Measurements from ENCODE around the gene CAMKV. TPM values are rescaled to one million over a fixed set of nuclear protein-coding genes. Genes with fewer than 3 reads are reported as not detected.

The CAMKV gene
- total RNA-seq, 1 donor from 2014 or later = not detected

DNA sequence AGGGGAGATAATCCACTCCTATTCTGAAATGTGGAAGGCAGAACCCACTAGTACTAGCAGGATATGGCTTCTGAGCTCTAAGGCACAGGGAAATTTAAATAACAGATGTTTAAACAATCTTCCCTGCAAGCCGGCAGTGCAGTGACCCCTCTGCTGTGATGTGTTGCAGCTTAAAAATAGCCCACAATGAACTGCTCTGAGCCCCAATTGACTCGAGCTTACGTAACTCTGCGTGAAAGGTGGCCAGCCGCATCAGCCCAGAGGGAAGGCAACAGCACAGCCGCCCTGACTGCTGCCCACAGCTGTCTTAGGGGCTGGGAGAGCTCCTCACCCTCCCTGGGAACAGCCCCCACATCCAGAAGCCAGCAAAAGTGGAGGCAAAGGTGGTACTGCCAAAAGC, 12.5 kb upstream of the CAMKV start:
- peaks cover 17% of the 10 kb centered on the region for H3K27me3 ChIP-seq (ENCODE audit: control insufficient read depth, insufficient read depth, low read length)
- TF ChIP-seq, protein P1, sequence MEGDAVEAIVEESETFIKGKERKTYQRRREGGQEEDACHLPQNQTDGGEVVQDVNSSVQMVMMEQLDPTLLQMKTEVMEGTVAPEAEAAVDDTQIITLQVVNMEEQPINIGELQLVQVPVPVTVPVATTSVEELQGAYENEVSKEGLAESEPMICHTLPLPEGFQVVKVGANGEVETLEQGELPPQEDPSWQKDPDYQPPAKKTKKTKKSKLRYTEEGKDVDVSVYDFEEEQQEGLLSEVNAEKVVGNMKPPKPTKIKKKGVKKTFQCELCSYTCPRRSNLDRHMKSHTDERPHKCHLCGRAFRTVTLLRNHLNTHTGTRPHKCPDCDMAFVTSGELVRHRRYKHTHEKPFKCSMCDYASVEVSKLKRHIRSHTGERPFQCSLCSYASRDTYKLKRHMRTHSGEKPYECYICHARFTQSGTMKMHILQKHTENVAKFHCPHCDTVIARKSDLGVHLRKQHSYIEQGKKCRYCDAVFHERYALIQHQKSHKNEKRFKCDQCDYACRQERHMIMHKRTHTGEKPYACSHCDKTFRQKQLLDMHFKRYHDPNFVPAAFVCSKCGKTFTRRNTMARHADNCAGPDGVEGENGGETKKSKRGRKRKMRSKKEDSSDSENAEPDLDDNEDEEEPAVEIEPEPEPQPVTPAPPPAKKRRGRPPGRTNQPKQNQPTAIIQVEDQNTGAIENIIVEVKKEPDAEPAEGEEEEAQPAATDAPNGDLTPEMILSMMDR (IDR thresholded peaks at IDR 0.05; ENCODE audit: insufficient read depth, low read length, poor library complexity, severe bottlenecking) = no peak
- H3K36me3 ChIP-seq (ENCODE audit: control insufficient read depth, insufficient read depth, low read length) = no peaks in the 10 kb centered on the region
- H3K4me3 ChIP-seq (ENCODE audit: low read depth, low read length) = no peak overlapping the region
- no peak for DNase-seq (ENCODE audit: low read depth)

DNA sequence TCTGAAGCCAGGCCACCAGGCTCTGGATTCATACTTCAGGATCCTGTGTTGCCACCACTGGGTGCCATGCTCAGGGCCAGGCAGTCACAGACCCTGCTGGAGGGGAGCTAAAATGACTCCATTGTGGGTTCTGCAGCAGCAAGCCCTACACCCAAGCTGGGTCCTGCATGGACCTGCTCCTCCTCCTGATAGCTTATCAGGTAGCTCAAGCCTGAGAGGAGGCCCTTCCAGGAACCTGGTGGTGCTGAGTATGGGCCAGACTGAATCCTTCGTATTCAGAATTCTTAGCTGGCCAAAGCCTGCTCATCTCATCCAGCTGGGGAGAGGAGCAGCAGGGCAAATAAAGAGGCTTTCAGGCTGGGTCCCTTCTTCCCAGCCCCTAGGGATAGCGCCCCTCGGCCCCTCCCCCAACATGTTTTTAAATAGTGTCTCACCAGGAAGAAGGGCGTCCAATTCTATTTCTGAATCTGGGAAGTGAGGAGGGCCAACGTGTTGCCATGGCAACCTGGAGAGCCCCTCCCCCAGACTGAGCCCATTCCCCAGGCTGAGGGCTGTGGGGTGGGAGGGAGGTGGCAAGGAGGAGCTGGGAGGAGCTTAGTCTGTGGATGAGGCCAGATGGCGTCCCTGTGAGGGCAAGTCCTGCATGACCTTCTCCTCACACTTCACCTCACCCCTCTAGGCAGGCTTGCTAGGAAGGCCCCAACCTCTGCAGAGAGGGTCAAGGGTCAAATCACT, 11.0 kb upstream of the CAMKV start:
- no peaks in the 10 kb centered on the region for H3K36me3 ChIP-seq (ENCODE audit: control insufficient read depth, insufficient read depth, low read length)
- H3K4me3 ChIP-seq (ENCODE audit: low read depth, low read length) = no peak overlapping the region
- H3K27me3 ChIP-seq (ENCODE audit: control insufficient read depth, insufficient read depth, low read length) = peaks cover 17% of the 10 kb centered on the region
- no peak for DNase-seq (ENCODE audit: low read depth)
- TF ChIP-seq, protein P1 (IDR thresholded peaks at IDR 0.05; ENCODE audit: insufficient read depth, low read length, poor library complexity, severe bottlenecking) = no peak

DNA sequence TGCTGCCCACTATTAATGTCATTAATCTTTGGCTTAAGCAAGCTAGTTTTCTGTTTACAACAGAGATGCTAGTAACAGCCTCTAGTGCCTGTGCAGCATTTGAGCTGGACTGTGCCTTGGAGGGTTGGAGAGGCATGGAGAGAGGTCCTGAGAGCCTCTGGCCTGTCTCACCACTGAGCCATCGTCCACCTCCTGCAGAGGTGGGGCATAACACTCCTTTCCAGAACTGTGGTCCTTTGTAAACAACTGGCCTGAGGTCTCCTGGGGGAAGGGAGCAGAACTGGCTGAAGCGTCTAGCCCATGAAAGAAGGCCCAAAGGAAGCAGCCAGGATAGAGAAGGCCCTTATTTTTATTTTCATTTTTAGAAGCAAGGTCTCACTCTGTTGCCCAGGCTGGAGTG, 10.0 kb upstream of the CAMKV start:
- no peak for DNase-seq (ENCODE audit: low read depth)
- no peaks in the 10 kb centered on the region for H3K36me3 ChIP-seq (ENCODE audit: control insufficient read depth, insufficient read depth, low read length)
- TF ChIP-seq, protein P1 (IDR thresholded peaks at IDR 0.05; ENCODE audit: insufficient read depth, low read length, poor library complexity, severe bottlenecking) = no peak
- peaks cover 20% of the 10 kb centered on the region for H3K27me3 ChIP-seq (ENCODE audit: control insufficient read depth, insufficient read depth, low read length)
- H3K4me3 ChIP-seq (ENCODE audit: low read depth, low read length) = no peak overlapping the region

DNA sequence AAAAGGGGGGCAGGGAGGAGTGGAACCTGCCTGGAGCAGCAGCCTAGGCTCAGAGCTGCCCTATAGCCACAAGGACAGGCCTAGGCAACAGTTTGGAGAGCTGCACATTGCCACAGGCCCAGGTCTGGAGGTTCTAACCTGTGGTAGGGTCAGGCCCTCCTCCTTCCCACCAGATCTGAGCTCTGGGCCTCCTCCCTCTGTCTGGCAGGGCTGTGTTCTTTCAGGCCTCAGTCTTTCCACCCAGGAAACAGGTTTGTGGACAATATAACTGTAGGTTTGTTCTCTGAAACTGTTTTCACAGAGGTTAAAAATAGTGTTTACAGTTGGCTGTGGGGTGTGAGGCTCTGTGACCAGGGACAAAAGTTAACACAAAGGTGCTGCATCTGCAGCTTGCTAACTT, 9.0 kb upstream of the CAMKV start:
- no peak for DNase-seq (ENCODE audit: low read depth)
- TF ChIP-seq, protein P1 (IDR thresholded peaks at IDR 0.05; ENCODE audit: insufficient read depth, low read length, poor library complexity, severe bottlenecking) = no peak
- no peak overlapping the region for H3K4me3 ChIP-seq (ENCODE audit: low read depth, low read length)
- no peaks in the 10 kb centered on the region for H3K36me3 ChIP-seq (ENCODE audit: control insufficient read depth, insufficient read depth, low read length)
- peaks cover 20% of the 10 kb centered on the region for H3K27me3 ChIP-seq (ENCODE audit: control insufficient read depth, insufficient read depth, low read length)

DNA sequence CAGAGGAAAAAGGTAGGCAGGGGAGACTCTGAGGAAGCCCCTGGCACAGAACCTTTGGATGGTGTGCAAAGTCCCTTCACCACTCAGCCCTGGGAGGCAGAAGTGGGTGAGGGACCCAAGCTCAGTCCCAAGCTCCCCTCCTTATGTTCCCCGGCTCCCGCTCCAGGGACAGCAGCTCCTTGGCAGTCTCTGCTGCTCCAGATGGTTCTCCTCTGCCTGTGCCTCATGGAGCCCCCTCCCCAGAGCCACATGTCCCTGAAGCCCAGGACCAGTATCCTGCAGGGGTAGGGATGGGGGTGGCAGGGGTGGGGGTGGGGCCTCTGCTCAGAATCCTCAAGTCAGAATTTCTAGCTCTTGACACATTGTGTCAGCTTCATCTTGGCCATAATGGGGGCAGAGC, 8.0 kb upstream of the CAMKV start:
- TF ChIP-seq, protein P1 (IDR thresholded peaks at IDR 0.05; ENCODE audit: insufficient read depth, low read length, poor library complexity, severe bottlenecking) = no peak
- H3K27me3 ChIP-seq (ENCODE audit: control insufficient read depth, insufficient read depth, low read length) = peaks cover 20% of the 10 kb centered on the region
- no peak overlapping the region for H3K4me3 ChIP-seq (ENCODE audit: low read depth, low read length)
- H3K36me3 ChIP-seq (ENCODE audit: control insufficient read depth, insufficient read depth, low read length) = no peaks in the 10 kb centered on the region
- no peak for DNase-seq (ENCODE audit: low read depth)

DNA sequence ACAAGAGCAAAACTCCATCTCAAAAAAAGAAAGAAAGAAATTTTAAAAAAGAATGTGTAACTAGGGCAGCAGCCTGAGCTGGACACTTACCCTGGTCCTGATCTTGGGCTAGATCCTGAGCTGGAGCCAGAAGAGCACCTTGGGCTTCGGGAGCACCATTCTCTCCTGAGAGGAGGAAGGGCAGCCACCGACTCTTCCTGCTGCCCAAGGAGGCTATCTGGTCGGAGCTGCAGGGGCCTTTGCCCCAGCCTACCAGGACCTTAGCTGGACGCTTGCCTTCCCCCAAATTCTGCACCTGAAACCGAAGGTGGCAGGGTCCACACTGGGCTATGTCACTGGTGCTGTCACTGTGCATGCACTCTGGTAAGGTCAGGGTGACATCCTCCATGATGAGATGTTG, 6.9 kb upstream of the CAMKV start:
- DNase-seq (ENCODE audit: low read depth) = no peak
- no peak overlapping the region for H3K4me3 ChIP-seq (ENCODE audit: low read depth, low read length)
- no peaks in the 10 kb centered on the region for H3K36me3 ChIP-seq (ENCODE audit: control insufficient read depth, insufficient read depth, low read length)
- peaks cover 12% of the 10 kb centered on the region for H3K27me3 ChIP-seq (ENCODE audit: control insufficient read depth, insufficient read depth, low read length)
- TF ChIP-seq, protein P1 (IDR thresholded peaks at IDR 0.05; ENCODE audit: insufficient read depth, low read length, poor library complexity, severe bottlenecking) = no peak

All from kidney epithelial cell (primary cell).